AG09309 (cell line): ENCODE measurements around the gene FLACC1.

Source experiments
- DNase-seq: peaks from one replicate; pipeline ENCODE4 v3.0.0-alpha.2; 2010; ENCODE audit warnings: low read depth
- H3K4me3 ChIP-seq: 2 replicates; pipeline ENCODE4 v1.5.1; 2011; ENCODE audit warnings: mild to moderate bottlenecking, low read depth, low read length, moderate library complexity; ENCODE audit not compliant: control insufficient read depth
- CTCF ChIP-seq: IDR thresholded peaks from 2 replicates; pipeline ENCODE4 v1.5.1; 2011; ENCODE audit warnings: mild to moderate bottlenecking, low read depth, low read length, inconsistent platforms; ENCODE audit not compliant: insufficient read depth, control insufficient read depth; ENCODE audit errors: missing control alignments

Gene FLACC1

GRCh38 chr2:201257956-201258665 lies 99.0 kb downstream of the FLACC1 start:
- DNase-seq = peak; percentile 34
- peak overlapping the region; percentile 84 for H3K4me3 ChIP-seq
- TF ChIP-seq CTCF = peak; percentile 45

DNA sequence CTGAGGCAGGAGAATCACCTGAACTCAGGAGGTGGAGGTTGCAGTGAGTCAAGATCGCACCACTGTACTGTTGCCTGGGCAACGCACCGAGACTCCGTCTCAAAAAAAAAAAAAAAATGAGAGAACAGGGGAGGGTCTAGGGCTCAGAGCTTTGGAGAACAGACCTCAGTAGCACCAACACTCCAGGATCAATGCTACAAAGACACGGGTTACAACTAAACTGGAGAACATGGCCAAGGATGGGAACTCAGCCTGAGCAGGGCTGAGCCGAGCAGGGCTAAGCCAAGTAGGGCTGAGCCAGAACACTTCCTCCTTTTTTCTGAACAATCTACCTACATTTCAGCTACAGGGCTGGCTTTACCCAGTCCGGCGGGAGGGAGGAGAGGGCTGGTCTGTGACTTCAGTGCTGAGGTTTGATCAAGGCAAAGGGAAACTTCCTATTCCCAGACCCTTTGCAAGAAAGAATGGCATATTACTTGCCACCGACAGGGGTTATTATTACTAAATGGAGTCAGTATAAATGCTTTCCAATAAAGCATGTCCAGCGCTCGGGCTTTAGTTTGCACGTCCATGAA lies 99.7 kb downstream of the FLACC1 start:
- no peak for DNase-seq
- peak overlapping the region; percentile 84 for H3K4me3 ChIP-seq
- no peak for TF ChIP-seq CTCF

GRCh38 chr2:201256082-201256481 lies 101.1 kb downstream of the FLACC1 start:
- TF ChIP-seq CTCF = no peak

DNA sequence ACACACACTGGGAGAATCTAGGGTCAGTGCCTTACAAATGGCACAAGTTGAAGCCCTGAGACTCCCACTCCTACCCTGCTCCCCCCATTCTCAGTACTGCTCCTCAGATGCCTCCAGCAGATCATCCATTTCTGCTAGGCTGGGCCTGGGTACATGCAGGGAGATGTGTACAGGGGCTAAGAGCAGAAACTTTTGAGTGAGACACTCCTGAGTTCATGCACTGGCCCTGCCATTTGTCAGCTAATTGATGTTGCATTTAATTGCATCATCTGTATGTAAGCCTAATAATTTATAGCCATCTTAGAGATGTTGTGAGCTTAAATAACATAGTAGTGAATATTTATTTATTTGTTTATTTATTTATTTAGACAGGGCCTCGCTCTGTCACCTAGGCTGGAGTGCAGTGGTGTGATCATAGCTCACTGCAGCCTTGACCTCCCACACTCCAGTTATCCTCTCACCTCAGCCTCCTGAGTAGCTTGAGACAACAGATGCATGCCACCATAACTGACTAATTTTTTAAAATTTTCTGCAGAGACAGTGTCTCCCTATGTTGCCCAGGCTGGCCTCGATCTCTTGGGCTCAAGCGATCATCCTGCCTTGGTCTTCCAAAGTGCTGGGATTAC lies 101.6 kb downstream of the FLACC1 start:
- no peak for TF ChIP-seq CTCF
- DNase-seq = no peak
- H3K4me3 ChIP-seq = no peak overlapping the region

More at GRCh38 chr2:201256082-201256481, 101.1 kb downstream of the FLACC1 start:
- H3K4me3 ChIP-seq = no peak overlapping the region
- no peak for DNase-seq

- no peak for TF ChIP-seq CTCF
- no peak overlapping the region for H3K4me3 ChIP-seq
- DNase-seq = no peak
These were observed 102.9 kb downstream of the FLACC1 start for GRCh38 chr2:201254081-201254730.

DNA sequence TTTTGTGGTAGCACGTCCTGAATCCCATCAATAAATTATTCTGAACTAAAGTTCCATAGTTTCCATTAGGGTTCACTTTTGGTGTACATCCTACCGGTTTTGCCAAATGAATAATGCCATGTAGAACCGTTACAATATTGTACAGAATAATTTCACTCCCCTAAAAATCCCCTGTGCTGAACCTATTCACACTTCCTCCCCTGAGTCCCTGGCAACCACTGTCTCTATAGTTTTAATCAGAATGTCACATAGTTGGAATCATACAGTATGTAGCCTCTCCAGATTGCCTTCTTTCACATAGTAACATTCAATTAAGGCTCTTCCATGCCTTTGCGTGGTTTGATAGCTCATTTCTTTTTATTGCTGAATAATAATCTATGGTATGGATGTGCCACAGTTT lies 106.4 kb downstream of the FLACC1 start:
- DNase-seq = no peak
- no peak for TF ChIP-seq CTCF
- H3K4me3 ChIP-seq = no peak overlapping the region
